SK-N-DZ (cell line): Measurements from ENCODE around the gene SLC7A6.

Experiments used
- DNase-seq: peaks from one replicate; pipeline ENCODE4 v3.0.0-alpha.2; 2015; ENCODE audit warnings: low spot score

Gene SLC7A6

DNA sequence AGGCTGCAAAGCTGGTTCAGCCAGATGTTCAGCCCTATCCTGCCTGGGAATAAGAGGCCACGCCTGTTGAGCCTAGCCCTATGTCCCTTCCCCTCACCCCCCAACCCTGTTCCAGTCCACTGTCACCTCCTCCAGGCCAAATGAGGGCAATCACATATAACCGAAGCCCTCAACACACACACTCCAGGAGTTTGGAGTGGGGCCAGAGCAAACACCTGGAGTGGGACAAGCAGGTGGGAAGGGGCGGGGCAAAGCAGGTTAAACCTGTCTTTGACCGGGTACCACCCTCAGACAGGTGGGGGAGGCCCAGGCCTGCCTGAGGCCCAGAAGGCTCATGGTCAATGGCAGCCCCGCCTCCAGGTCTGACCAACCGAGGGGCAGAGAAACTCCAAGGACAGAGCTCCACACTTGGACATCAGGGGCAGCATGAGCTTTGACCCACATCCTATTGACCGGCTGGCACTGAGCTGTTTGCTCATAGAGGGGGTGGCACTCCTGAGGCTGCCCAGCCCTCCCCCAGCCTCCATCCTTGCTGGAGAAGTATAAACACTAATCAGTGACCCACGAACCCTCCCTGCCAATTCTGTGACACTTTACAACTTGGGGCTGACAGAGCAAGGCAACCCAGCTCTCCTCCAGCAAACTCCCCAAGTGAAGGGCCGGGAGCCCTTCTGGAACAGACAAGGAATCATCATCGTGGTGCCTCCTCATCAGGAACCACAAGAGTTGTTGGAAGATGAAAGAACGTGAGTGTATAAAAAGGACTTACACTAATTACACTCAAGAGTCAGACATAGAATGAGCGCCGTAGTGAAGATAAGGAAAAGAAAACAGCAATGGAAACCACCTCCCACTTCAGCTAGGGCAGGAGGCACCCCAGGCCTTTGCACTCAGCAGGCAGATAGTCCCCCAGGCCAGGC lies 29.9 kb upstream of the SLC7A6 start:
- DNase-seq = no peak

DNA sequence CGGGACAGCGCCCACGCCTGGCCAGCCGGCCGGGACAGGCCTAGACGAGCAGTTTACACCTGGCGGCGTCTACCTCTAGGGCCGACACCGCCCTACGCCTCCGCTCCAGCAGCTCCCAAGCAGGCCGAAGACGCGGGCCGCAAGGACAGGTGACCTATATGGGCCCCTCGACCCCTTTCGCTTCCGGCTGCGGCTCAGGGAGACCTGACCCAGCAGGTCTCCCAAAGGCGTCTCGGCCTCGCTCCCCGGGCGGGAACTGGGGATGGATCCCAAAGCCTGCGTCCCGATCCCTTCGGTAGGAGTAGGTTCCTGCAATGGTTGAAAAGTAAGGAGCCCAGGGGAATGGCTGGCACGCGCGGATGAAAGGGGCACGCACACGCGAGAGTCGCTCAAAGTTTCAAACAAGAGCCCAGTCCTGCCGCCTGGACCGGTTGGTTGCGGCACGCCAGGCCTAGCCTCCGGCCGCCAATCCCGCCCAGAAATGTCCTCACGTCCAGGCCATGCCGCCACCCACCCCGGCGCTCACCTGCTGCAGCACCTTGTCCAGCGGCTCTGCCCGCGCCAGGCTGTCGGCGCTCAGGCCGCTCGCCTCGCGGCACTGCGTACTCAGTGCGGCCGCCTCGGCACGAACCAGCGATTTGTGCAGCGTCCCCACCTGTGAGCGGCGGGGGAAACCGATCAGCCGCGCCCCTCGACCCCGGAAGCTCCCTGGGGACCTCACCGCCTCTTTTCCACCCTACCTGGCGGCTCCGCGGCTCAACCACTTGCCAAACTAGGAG lies 29.0 kb upstream of the SLC7A6 start:
- DNase-seq = no peak

DNA sequence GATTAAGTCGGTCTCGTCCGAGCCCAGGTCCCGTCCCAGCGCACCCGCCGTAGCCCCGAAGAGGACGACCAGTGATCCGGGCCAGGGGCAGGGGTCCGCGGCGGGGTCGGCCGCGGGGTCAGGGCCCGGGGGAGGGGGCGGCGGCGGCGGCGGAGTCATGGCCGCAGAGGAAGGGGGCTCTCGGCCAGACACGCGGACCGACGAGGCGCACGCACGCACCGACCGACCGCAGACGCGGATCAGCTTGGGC lies 28.5 kb upstream of the SLC7A6 start, which contains the start of gene ESRP2:
ESRP2 (minus strand) TSS at position 241 of the 250 bp plus-strand sequence; CDS start at position 159, 82 bp downstream.
- no peak for DNase-seq

DNA sequence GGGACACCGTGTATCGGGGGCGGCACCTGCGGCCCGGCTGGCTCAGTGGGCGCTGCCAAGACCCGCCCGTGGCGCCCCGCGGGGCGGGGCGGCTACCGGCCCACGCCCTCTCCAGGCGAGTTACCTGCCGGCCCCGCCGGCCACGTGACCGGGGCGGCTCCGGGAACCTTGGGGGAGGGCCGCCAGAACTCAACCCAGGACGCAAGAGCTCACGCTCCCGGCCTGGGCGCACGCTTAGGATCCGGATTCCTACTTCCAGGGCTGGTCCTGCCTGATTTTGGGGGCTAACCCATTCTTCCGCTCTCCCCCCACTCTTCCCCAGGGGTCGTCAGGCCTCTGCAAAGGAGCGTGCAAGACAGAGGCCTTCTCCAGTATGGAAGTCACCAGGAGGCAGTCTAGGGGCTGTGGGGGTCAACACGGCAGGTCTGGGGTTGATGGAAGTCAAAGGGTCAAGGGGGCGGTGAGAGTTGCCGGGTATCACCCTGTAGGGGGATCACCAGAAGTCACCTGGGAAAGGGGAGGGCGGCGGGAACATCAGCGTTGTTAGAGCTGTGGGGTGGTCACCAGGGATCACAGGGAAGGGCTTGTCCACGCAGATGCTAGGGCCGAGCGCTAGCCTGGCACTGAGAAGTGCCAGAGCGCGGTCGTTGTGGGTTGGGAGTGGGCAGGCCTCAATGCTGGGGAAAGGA lies 28.0 kb upstream of the SLC7A6 start:
- DNase-seq = no peak

DNA sequence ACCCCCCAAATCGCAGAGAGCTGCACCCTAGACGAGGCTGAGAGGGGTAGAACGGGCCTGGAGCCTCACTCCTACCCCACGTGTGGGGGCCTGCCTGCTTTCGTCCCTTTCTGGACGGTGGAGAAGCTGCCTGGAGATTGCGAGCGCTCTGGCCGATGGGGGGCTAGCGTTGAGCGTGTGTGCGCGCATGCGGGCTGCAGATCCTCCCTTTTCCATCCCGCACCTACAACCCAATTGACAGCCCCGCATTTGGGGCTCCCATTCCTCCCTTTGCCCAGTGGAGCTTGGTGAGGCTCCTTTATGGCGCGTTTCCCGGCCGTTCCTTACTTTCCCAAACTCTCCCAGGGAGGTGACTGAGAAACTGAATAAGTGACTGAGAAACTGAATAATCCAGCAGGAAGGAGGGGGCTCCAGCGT lies 27.5 kb upstream of the SLC7A6 start:
- DNase-seq = no peak

DNA sequence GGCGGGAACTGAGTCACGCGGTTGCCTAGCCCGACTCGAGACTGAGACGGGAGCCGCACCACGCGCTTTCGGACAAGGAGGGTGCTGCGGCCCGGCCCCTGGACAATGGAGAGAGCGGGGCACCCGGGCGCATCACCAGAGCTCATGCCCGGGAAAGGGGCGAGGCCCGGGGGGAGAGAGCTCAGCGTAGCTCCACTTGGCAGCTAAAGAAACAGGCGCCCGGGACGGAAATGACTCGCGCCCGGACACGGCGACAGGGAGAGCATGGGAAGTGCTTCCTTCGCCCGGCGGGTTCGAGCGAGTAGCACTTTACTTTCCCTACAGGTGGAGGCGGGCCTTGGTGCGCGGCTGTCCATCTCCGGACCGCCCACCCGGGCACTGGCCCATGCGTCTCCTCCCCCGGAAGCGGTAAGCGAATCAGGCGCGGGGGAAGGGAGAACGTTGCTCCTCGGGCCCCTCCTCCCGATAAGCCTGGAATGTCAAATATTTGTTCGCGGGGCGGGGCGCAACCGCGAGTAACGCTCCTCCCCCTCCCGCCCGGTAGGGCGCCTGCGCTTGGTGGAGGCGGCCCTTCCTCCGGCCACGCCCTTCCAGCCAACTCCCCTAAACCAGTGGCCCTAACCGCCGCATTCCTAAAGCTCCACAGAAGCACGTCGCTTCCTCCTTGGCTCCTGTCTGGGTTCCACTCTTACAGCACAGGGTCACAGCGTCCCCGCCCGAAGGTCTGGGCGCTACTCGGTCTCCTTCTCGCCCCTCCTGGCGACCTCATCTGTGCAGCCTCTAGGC lies 26.9 kb upstream of the SLC7A6 start:
- peak; percentile 94 for DNase-seq

DNA sequence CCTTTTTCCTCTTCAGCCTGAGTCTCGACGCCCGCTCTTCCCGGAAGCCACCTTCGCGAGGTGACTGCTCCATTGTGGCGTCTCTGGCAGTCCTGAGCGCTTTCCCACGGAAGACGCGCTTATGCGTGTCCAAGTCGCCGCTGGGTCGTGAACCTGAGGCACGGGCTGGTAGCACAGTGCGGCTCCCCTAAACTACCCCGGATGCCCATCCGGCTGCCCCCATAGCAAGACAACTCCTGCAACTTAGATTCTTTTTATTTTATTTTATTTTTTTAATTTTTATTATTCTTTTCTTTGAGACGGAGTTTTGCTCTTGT lies 26.3 kb upstream of the SLC7A6 start:
- DNase-seq = no peak

DNA sequence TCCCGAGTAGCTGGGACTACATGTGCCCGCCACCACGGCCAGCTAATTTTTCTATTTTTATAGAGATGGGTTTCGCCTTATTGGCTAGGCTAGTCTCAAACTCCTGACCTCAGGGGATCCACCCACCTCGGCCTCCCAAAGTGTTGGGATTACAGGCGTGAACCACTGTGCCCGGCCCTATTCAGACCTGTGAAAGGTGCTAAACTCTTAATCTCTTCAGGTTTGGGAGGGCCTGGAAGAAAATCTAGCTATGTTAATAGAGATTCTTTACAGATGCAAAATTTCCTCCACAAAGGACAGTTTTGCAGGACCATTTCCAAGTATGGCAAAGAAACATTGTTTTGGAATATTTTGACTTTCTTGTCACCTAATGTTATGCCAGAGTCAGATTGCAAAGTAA lies 22.2 kb upstream of the SLC7A6 start:
- no peak for DNase-seq

DNA sequence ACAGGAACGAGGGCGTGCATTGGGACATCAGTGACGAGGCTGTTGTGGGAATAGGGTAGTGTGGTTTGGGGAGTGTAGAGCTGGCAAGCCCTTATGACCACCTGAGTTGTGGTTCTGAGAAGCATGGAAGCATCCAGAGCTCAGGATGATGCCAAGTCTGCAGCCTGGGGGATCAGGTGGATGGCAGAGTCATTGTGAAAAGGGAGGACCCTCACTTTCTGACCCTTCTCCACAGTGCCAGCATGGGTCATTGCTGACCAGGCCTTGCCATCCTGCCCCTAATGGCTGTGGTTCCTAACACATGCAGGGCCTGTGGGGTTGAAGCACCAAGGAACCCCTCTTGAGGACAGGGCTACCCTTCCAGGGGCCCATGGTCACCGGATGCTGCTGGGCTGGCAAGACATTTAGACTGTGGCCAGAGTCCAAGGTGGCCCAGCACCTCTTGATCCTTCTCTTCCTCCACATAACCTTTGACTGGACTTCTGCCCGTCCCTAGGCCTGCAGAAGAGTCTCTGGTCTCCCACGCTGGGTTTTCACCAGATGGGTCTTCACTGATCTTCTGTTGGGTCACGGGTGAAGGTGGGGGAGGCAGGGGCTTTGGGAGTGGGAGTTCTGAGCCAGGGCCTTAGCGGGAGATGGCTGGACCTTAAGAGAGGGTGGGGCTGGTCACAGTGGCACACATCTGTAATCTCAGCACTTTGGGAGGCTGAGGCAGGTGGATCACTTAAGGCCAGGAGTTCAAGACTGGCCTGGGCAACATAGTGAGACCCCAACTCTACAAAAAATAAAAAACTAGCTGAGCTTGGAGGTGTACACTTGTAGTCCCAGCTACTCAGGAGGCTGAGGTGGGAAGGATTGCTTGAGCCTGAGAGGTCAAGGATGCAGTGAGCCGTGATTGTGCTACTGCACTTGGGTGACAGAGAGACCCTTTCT lies 21.1 kb upstream of the SLC7A6 start:
- no peak for DNase-seq

DNA sequence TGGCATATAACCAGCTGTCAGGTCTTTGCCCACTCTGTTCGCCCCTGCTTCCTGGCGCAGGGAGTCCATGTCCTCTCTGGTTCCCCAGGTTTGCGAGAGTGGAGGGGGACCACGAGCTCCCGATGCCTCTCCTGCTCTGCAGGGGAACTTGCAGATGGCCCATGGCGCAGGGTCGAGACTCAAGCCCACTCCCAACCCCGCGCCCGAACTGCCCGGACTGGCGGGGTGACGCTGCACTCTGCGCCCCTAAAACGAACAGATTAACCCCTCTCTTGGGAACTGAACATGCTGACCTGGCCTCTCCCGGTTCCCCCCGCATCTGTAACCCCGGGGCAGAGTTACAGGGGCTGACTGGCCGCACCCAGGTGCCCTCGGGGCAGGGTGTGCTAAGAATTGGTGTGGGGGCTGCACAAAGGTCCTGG lies 19.8 kb upstream of the SLC7A6 start:
- DNase-seq = no peak

DNA sequence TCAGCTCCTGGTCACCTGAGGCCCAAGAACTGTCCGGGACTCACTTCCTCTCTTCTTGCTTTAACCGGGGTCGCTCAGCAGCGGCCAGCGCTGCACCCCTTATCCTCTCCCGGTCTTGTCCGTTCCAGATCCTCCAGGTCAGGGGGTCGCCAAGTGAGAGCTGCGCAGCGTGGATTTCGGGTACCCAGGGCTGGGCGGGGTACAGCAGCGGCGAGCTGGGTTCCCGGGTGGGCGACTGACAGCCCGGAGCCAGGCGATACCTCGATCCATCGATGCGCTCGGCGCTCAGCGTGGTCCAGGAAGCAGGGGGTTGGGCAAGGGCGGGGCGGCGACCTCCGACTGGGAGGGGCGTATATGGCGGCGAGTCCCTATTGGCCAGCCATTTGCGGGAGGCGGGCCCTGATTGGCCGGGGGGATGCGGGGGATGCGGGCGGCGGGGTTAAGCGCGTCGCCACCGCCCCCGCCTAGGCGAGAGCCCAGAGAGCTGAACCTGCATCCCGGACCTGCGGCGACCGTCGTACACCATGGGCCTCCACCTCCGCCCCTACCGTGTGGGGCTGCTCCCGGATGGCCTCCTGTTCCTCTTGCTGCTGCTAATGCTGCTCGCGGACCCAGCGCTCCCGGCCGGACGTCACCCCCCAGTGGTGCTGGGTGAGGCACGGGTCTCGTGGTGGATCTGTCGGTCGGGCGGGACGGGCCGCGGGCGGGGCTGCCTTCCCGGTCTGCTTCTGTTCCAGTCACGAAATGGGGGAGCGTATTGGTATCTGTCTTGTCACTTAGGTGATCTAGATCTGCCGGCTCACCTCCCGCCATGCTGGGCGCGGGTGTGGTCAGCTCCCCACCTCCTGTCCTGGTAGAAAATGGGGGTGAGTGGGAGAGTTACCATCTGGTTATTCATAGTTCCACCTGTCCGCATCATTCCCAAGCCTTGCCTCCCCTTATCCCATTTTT lies 19.1 kb upstream of the SLC7A6 start, which contains the start of gene PLA2G15:
PLA2G15 (plus strand) TSS at position 471 of the 951 bp plus-strand sequence; CDS start at position 525, 54 bp downstream.
- peak; percentile 88 for DNase-seq

DNA sequence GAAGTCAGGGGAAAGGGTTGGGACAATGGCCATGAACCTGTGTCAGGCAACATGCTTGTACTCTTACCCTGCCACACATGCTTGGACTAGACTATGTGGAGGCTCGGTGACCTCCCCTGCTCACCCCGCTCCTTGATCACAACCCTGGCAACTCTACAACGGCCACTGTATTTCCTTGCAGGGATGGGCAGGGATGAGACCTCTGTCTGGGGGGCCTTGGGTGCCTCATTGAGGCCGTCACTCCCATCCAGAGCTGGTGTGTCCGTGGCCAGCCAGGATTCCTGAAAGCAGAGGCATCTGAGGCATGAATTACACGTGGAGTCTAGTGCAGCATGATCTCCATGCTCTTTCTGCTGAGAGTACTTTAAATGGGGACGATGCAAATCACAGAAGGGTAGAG lies 18.2 kb upstream of the SLC7A6 start:
- DNase-seq = no peak

DNA sequence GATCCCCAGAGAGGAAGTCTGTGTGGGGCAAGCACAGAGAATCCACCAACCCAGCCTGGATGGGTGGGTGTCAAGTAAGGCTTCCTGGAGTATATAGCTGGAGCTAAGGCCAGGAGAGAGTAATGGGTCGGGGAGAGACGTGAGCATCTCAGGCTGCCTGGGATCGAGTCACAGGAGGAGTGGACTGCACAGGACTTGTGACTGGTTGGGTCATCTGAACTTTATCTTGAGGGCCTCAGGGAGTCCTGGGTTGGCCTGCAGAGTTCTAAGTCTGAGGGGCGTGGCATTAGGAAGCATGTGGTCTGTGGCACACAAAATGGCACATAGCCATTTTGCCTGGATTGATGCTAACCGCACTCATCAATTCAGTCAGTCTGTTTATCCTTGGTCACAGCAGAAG lies 17.7 kb upstream of the SLC7A6 start:
- no peak for DNase-seq

DNA sequence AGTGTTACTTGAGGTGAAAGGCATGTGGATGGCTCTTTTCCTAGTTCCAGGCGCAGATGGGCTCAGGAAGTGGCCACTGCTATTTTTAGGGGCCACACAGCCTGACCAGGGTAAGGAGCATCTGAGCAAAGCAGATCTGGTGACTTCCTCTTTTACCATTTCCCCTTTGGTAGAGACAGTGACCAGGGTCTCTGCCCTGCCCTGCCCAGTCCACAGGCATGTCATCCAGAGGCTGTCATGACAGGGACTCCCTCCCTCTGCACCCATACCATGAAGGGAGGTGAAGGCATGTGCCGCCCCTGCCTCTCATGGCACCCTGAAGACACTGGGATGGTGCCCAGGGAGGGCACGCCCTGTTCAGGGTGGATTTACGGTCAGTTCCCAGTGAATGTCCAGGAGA lies 16.9 kb upstream of the SLC7A6 start:
- DNase-seq = no peak

DNA sequence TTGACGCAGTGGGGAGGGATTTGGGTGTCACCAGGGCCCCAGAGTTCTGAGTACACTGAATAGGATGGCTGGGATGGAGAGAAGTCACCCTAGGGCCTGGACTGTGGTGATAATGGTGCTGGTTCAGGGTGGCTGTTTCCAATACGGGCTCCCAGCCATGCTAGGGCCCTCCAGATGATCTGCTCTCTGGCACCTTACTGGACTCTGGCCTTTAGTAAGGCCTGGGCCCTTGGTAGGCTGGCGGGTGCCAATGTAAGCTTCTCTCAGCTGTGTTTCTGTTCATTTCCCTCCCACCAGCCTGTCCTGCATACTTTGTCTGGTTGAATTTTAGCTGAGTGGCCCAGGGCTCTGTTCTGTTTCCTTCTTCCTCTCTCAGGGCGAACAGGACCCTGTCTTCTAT lies 16.4 kb upstream of the SLC7A6 start:
- DNase-seq = no peak

DNA sequence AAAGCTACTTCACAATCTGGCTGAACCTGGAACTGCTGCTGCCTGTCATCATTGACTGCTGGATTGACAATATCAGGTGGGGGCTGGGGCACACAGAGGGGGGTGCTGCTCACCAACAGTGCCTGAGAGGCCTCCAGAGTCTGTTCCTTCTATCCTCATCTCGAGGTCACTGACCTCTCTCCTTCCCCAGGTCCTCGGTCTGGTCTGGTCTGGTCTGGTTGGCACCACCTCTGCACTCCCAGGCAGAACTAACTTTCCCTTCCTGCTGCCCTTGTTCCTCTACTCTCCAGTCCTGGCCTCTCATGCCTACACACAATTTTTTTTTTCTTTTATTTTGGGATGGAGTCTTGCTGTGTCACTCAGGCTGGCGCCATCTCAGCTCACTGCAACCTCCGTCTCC lies 15.0 kb upstream of the SLC7A6 start:
- DNase-seq = no peak

DNA sequence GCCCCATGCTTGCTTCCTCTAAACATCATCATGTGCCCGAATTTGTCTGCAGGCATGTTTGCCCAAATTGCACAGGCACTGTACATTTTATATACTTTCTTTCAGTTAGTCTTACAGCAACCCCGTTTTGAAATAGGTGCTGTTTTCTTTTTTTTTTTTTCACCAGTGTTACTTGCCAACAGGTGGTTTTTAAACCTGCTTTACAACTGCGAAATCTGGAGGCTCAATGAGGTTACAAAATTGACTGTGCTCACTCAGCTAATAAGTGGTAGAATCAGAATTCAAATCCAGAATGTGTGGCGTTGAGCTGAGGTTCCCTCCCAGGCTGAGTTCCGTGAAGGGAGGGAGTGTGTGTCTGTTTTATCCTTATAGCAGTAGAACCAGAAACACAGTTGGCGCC lies 13.4 kb upstream of the SLC7A6 start:
- no peak for DNase-seq

DNA sequence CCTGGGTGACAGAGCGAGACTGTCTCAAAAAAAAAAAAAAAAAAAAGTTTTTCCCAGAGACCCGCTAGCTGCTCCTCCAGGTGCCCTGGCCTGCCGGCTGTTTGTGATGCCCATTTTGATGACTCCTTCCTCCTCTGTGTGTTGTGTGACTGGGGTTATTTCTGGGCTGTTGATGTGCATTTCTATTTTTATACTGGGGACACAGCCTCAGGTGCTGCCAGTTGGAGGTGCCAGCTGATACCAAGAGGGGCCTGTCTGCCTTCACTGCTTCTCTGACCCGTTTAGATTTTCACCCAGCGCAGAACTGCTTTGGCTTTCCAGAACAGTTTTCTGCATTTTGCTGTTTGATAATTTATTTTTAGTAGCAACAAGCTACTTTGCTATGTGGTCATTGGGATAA lies 12.5 kb upstream of the SLC7A6 start:
- no peak for DNase-seq

DNA sequence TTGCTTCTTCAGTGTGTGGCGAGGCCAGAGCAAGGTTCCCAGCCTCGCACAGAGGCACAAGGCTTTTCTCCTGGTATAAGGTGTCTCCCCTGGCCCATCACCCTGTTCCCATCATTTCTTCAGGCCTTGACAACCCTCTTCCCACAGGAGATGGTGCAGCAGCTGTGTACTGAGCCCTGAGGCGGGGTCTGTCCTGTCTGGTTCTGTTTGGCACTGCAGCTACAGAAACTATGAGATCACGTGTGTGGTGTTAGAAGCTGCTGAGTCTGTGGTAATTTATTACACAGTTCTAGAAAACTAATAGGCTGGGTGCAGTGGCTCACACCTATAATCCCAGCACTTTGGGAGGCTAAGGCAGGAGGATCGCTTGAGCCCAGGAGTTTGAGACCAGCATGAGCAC lies 11.9 kb upstream of the SLC7A6 start:
- DNase-seq = no peak
